Adrenal gland (tissue), 12 donors: ENCODE results near the gene HEMGN. TPM values are rescaled to one million over a fixed set of nuclear protein-coding genes. Genes with fewer than 3 reads are reported as not detected.

Experiments used
- DNase-seq, 7 donors: peaks; one replicate each; pipeline ENCODE4 v3.0.0-alpha.2; 2019 to 2020
- H3K27ac ChIP-seq, 5 donors: fragments of 200-600 bp; sonication (generic) in 4 of 5; 1 replicate in 3 of 5; 2 replicates in 2 of 5; pipeline versions ENCODE4 v1.5.1 to v1.8.0; 2016 to 2020; ENCODE audit warnings: mild to moderate bottlenecking in 1 of 5
- H3K27me3 ChIP-seq: fragments of 200-600 bp; 2 replicates; pipeline ENCODE4 v1.8.0; 2021
- H3K36me3 ChIP-seq, 2 donors: fragments of 200-600 bp; replicated peaks in 1 of 2; 1 replicate in 1 of 2; 2 replicates in 1 of 2; pipeline versions ENCODE4 v1.5.1 to v1.8.0; 2018 to 2022
- H3K4me1 ChIP-seq, 2 donors: fragments of 200-600 bp; replicated peaks in 1 of 2; 1 replicate in 1 of 2; 2 replicates in 1 of 2; pipeline versions ENCODE4 v1.5.1 to v1.8.0; 2018 to 2021
- H3K4me3 ChIP-seq, 4 donors: fragments of 200-600 bp; sonication (generic) in 3 of 4; one replicate each; pipeline ENCODE4 v1.5.1; 2016 to 2018
- H3K9me3 ChIP-seq, 3 donors: fragments of 200-600 bp; sonication (generic) in 1 of 3; replicated peaks in 1 of 3; 1 replicate in 2 of 3; 2 replicates in 1 of 3; pipeline versions ENCODE4 v1.5.1 to v1.8.0; 2016 to 2021
- CTCF ChIP-seq, 6 experiments: fragments of 450-650 bp in 4 of 6; fragments of 200-600 bp in 2 of 6; sonication (generic) in 1 of 6; IDR thresholded peaks; 1 replicate in 5 of 6; 2 replicates in 1 of 6; pipeline versions ENCODE4 v1.5.1 to v1.8.0; 2016 to 2021; ENCODE audit warnings: antibody characterized with exemption in 6 of 6, mild to moderate bottlenecking in 2 of 6, moderate library complexity in 1 of 6
- POLR2A ChIP-seq, 2 donors: fragments of 450-650 bp; IDR thresholded peaks; one replicate each; pipeline ENCODE4 v1.6.1; 2017; ENCODE audit warnings: antibody characterized with exemption in 2 of 2, mild to moderate bottlenecking in 2 of 2, moderate library complexity in 1 of 2
- WGBS, 4 donors: extraction: QIAGEN DNeasy Blood & Tissue Kit in 2 of 4; methylation state at CpG; one replicate each; pipeline versions ENCODE4 v1.1.5 to v1.1.7; 2013 to 2017; 5-methylcytosine and 5-hydroxymethylcytosine counted together
- intact Hi-C, 2 donors: fragments of 100-400 bp; cut with DNase I; formaldehyde crosslinking; loops; one replicate each; pipeline versions ENCODE4 v1.14.1 to v1.15.0; 2022 to 2023
- polyA plus RNA-seq, 3 donors: library from polyadenylated mRNA; stranded (reverse); fragments of 200-250 nt in 2 of 3; fragments of 350-450 nt in 1 of 3; fragmentation: Illumina TruSeq in 1 of 3; extraction: RNeasy Lipid Tissue Mini Kit (QIAGEN cat#74804) in 1 of 3; gene quantifications; one replicate each; pipeline ENCODE4 v1.2.3, GENCODE V29; 2013 to 2014
- total RNA-seq, 9 donors: library from RNA; depleted of rRNA in 4 of 9; stranded (reverse); fragments of >200 nt in 4 of 9; fragments of 120-200 nt in 1 of 9; fragmentation: NEBNext Ultra II Directional in 1 of 9; extraction: Animal tissue kit (Norgen Biotek cat#: 25700) in 1 of 9; gene quantifications; one replicate each; pipeline versions ENCODE4 v1.1.0 to v1.2.4, GENCODE V29; 2013 to 2023
- donor health status: healthy with polysubstance abuse.
- donor health status: Bipolar disorder and iron deficiency.
- donor health status: DM: yes; HTN: yes; CAD: no.
- donor health status: DM: no; HTN: no; CAD: no.
- donor health status: DM: no; HTN: no; CAD: no.
- donor health status: DM: yes; HTN: yes; CAD: no.

The HEMGN gene
- total and polyA plus RNA-seq, 12 donors = 0.22 to 10.0 (median 0.23) TPM; not detected in 9

- Histone ChIP-seq H3K36me3 (no peaks in the 10 kb centered on the region), H3K27me3 (no peaks in the 10 kb centered on the region), H3K4me3 (no peak overlapping the region), H3K9me3 (no peaks in the 10 kb centered on the region), H3K27ac (no peak overlapping the region), H3K4me1 (no peaks in the 10 kb centered on the region)
- intact Hi-C loops = no loop called here
- 74 to 85% (median 78%) methylated on average over 4 of the region's 4 CpGs for WGBS, 4 donors
- no peak for TF ChIP-seq POLR2A (IDR thresholded peaks at IDR 0.05)
- TF ChIP-seq CTCF (IDR thresholded peaks at IDR 0.05) = no peak
- no peak for DNase-seq
These were observed 34.8 kb upstream of the HEMGN start for GRCh38 chr9:97972753-97973152.

GRCh38 chr9:97970165-97970564 is 32.2 kb upstream of the HEMGN start:
- intact Hi-C loops = no loop called here
- WGBS, 4 donors = 66 to 70% (median 68%) methylated on average over 7 of the region's 7 CpGs
- TF ChIP-seq CTCF (IDR thresholded peaks at IDR 0.05) = no peak
- no peak for TF ChIP-seq POLR2A (IDR thresholded peaks at IDR 0.05)
- H3K4me3 ChIP-seq = no peak overlapping the region
- no peak overlapping the region for H3K27ac ChIP-seq
- H3K36me3 ChIP-seq = no peaks in the 10 kb centered on the region
- DNase-seq = no peak
- H3K27me3 ChIP-seq = no peaks in the 10 kb centered on the region
- H3K4me1 ChIP-seq = no peaks in the 10 kb centered on the region
- H3K9me3 ChIP-seq = no peaks in the 10 kb centered on the region

GRCh38 chr9:97969014-97969413 is 31.0 kb upstream of the HEMGN start:
- no peaks in the 10 kb centered on the region for H3K9me3 ChIP-seq
- no peaks in the 10 kb centered on the region for H3K27me3 ChIP-seq
- H3K36me3 ChIP-seq = no peaks in the 10 kb centered on the region
- no peak for TF ChIP-seq CTCF (IDR thresholded peaks at IDR 0.05)
- no peak for TF ChIP-seq POLR2A (IDR thresholded peaks at IDR 0.05)
- no peak overlapping the region for H3K4me3 ChIP-seq
- no peak for DNase-seq
- no peak overlapping the region for H3K27ac ChIP-seq
- intact Hi-C loops = no loop called here
- no peaks in the 10 kb centered on the region for H3K4me1 ChIP-seq
- 60 to 91% (median 75%) methylated on average over 2 of the region's 2 CpGs for WGBS, 4 donors

- WGBS, 4 donors = 20 to 62% (median 33%) methylated on average over 1 of the region's 1 CpG
- DNase-seq = no peak
- no peak for TF ChIP-seq CTCF (IDR thresholded peaks at IDR 0.05)
- no peak for TF ChIP-seq POLR2A (IDR thresholded peaks at IDR 0.05)
These were observed 28.5 kb upstream of the HEMGN start for GRCh38 chr9:97966493-97966892.

More at GRCh38 chr9:97966493-97966892, 28.5 kb upstream of the HEMGN start:
- Histone ChIP-seq H3K9me3 (no peaks in the 10 kb centered on the region), H3K4me3 (no peak overlapping the region), H3K4me1 (no peaks in the 10 kb centered on the region), H3K27ac (no peak overlapping the region), H3K36me3 (no peaks in the 10 kb centered on the region), H3K27me3 (no peaks in the 10 kb centered on the region)
- intact Hi-C loops = no loop called here
